IMR-90 (cell line): Measurements from ENCODE around the gene COL23A1. TPM values are rescaled to one million over a fixed set of nuclear protein-coding genes. Genes with fewer than 3 reads are reported as not detected.

Source experiments
- ATAC-seq: fragments of 200-7000 bp; cut with Tn5 transposase; 2 replicates; pipeline ENCODE4 v1.9.1; 2020; ENCODE audit warnings: low read depth, mild to moderate bottlenecking, moderate library complexity
- BruUV-seq: library from RNA; stranded (reverse); fragments of 400-500 nt; replicated peaks from 2 replicates; lab custom pipeline; 2021; lab: Mats Ljungman, UMichigan
- CTCF ChIA-PET: fragments of 300-600 bp; formaldehyde crosslinking; extraction: SDS; loops from one replicate; lab custom pipeline; 2021; ENCODE audit warnings: antibody characterized with exemption; lab: Yijun Ruan, JAX
- POLR2A ChIA-PET: fragments of 300-600 bp; sonication (Branson Sonifier 250); formaldehyde crosslinking; loops from one replicate; lab custom pipeline; 2022; ENCODE audit warnings: antibody characterized with exemption; ENCODE audit not compliant: unreplicated experiment; lab: Charles Lee
- DNase-seq: peaks from one replicate; pipeline ENCODE4 v3.0.0; 2013
- H2AFZ ChIP-seq: replicated peaks from 2 replicates; pipeline ENCODE3; 2013; ENCODE audit warnings: low read length, mild to moderate bottlenecking; ENCODE audit not compliant: poor library complexity
- H2AK5ac ChIP-seq: 2 replicates; pipeline ENCODE4 v1.6.1; 2013; ENCODE audit warnings: low read depth, low read length, inconsistent platforms
- H2AK9ac ChIP-seq: replicated peaks from 2 replicates; pipeline ENCODE3; 2013; ENCODE audit warnings: mild to moderate bottlenecking, low read depth, low read length, moderate library complexity; ENCODE audit not compliant: poor library complexity
- H2BK120ac ChIP-seq: 2 replicates; pipeline ENCODE4 v1.6.1; 2013; ENCODE audit warnings: low read depth, low read length, inconsistent platforms
- H2BK15ac ChIP-seq: 3 replicates; pipeline ENCODE4 v1.6.1; 2013; ENCODE audit warnings: low read depth, low read length, inconsistent platforms
- H2BK20ac ChIP-seq: 2 replicates; pipeline ENCODE4 v1.6.1; 2013; ENCODE audit warnings: low read depth, mild to moderate bottlenecking, inconsistent platforms, low read length, moderate library complexity
- H2BK5ac ChIP-seq: 2 replicates; pipeline ENCODE4 v1.6.1; 2013; ENCODE audit warnings: mild to moderate bottlenecking, low read depth, low read length, inconsistent platforms; ENCODE audit not compliant: poor library complexity, severe bottlenecking
- H3K14ac ChIP-seq: replicated peaks from 2 replicates; pipeline ENCODE4 v1.6.1; 2013; ENCODE audit warnings: low read depth, low read length, inconsistent platforms
- H3K18ac ChIP-seq: 2 replicates; pipeline ENCODE4 v1.6.1; 2013; ENCODE audit warnings: low read depth, low read length, control low read depth
- H3K23ac ChIP-seq: 2 replicates; pipeline ENCODE4 v1.6.1; 2013; ENCODE audit warnings: low read depth, low read length, inconsistent platforms
- H3K27ac ChIP-seq: 2 replicates; pipeline ENCODE4 v1.5.1; 2013; ENCODE audit warnings: mild to moderate bottlenecking, control low read depth, low read length; ENCODE audit not compliant: insufficient read depth
- H3K27me3 ChIP-seq: 2 replicates; pipeline ENCODE4 v1.6.1; 2013; ENCODE audit warnings: low read length; ENCODE audit not compliant: control insufficient read depth, insufficient read depth
- H3K36me3 ChIP-seq: 2 replicates; pipeline ENCODE4 v1.6.1; 2013; ENCODE audit warnings: low read length, mixed read lengths; ENCODE audit not compliant: control insufficient read depth, insufficient read depth
- H3K4ac ChIP-seq: 2 replicates; pipeline ENCODE4 v1.6.1; 2013; ENCODE audit warnings: low read depth, low read length, inconsistent platforms
- H3K4me1 ChIP-seq: 2 replicates; pipeline ENCODE4 v1.6.1; 2013; ENCODE audit warnings: low read length, mixed read lengths; ENCODE audit not compliant: control insufficient read depth, insufficient read depth
- H3K4me2 ChIP-seq: 2 replicates; pipeline ENCODE4 v1.6.1; 2013; ENCODE audit warnings: low read depth, mild to moderate bottlenecking, control low read depth, low read length, moderate library complexity
- H3K4me3 ChIP-seq: 2 replicates; pipeline ENCODE4 v1.5.1; 2013; ENCODE audit warnings: low read depth, mild to moderate bottlenecking, control low read depth, low read length, moderate library complexity; ENCODE audit not compliant: insufficient read depth
- H3K56ac ChIP-seq: 2 replicates; pipeline ENCODE4 v1.6.1; 2013; ENCODE audit warnings: low read length, inconsistent platforms; ENCODE audit not compliant: insufficient read depth; ENCODE audit errors: extremely low read depth
- H3K79me1 ChIP-seq, 2 experiments: 2 replicates each; pipeline ENCODE4 v1.6.1; 2013; ENCODE audit warnings: low read length in 2 of 2, inconsistent platforms in 1 of 2, low read depth in 1 of 2
- H3K9ac ChIP-seq: 2 replicates; pipeline ENCODE4 v1.6.1; 2013; ENCODE audit warnings: low read depth, low read length, control low read depth
- H3K9me1 ChIP-seq: 2 replicates; pipeline ENCODE4 v1.6.1; 2013; ENCODE audit warnings: low read length, inconsistent platforms; ENCODE audit not compliant: insufficient read depth
- H3K9me3 ChIP-seq: 2 replicates; pipeline ENCODE4 v1.6.1; 2013; ENCODE audit warnings: low read length; ENCODE audit not compliant: control insufficient read depth, insufficient read depth
- H4K20me1 ChIP-seq: 2 replicates; pipeline ENCODE4 v1.6.1; 2013; ENCODE audit warnings: low read length, inconsistent platforms; ENCODE audit not compliant: insufficient read depth
- H4K5ac ChIP-seq: 2 replicates; pipeline ENCODE4 v1.6.1; 2013; ENCODE audit warnings: mild to moderate bottlenecking, low read depth, low read length, control low read depth
- H4K8ac ChIP-seq, 2 experiments: 2 replicates each; pipeline ENCODE4 v1.6.1; 2013; ENCODE audit warnings: low read depth in 2 of 2, low read length in 2 of 2, control low read depth in 1 of 2, inconsistent platforms in 1 of 2
- H4K91ac ChIP-seq: 2 replicates; pipeline ENCODE4 v1.6.1; 2013; ENCODE audit warnings: low read depth, low read length, inconsistent platforms; ENCODE audit not compliant: insufficient read depth
- NFE2L2 ChIP-seq: fragments of 150-350 bp; IDR thresholded peaks from 2 replicates; pipeline ENCODE4 v1.6.1; 2016; ENCODE audit warnings: low read depth, mild to moderate bottlenecking, low read length
- WGBS, 2 experiments: methylation state at CpG; one replicate each; pipeline versions ENCODE4 v1.1.5 to v1.1.7; 2013; ENCODE audit warnings: missing lambda C conversion rate in 2 of 2; ENCODE audit not compliant: insufficient read length in 1 of 2; ENCODE audit errors: extremely low coverage in 2 of 2; 5-methylcytosine and 5-hydroxymethylcytosine counted together
- dilution Hi-C: fragments of 300-500 bp; cut with HindIII; formaldehyde crosslinking; loops from one replicate; pipeline ENCODE4 v1.14.3; 2018; ENCODE audit warnings: low sequenced_read_pairs; ENCODE audit not compliant: unreplicated experiment
- in situ Hi-C: fragments of 300-500 bp; cut with MboI; formaldehyde crosslinking; loops from 3 replicates; pipeline ENCODE4 v1.14.3; 2019; ENCODE audit warnings: low sequenced_read_pairs, inconsistent platforms, mixed read lengths
- intact Hi-C: fragments of 100-400 bp; cut with micrococcal nuclease; formaldehyde crosslinking; loops from 2 replicates; pipeline ENCODE4 v1.10.0; 2022
- polyA plus RNA-seq, 3 experiments: library from polyadenylated mRNA; depleted of rRNA; stranded (reverse); fragments of >200 nt; gene quantifications; 2 replicates each; pipeline ENCODE4 v1.2.3, GENCODE V29; 2012; ENCODE audit warnings: low replicate concordance in 1 of 3
- total RNA-seq: library from RNA; depleted of rRNA; stranded (reverse); fragments of >200 nt; gene quantifications from 2 replicates; pipeline ENCODE4 v1.2.3, GENCODE V29; 2012

Gene COL23A1
- total and polyA plus RNA-seq, 2 of the 4 experiments (the other 2 are of a cell fraction): not detected

GRCh38 chr5:178277866-178278265 is 312.3 kb downstream of the COL23A1 start:
- H3K23ac ChIP-seq: no peak overlapping the region
- whole genome bisulfite sequencing, 2 experiments: 58% methylated on average over 4 of the region's 12 CpGs; no CpG with 5 or more reads in 1 of the 2 experiments
- ChIA-PET POLR2A (no interaction called here), CTCF (no interaction called here)
- H4K8ac ChIP-seq: no peak overlapping the region
- in situ Hi-C loops: loop anchor here (25.0 kb wide), 1 partner anchor 1209 kb away; no protein-coding TSS in a partner anchor
- no peak overlapping the region for H3K56ac ChIP-seq
- no peak overlapping the region for H2BK5ac ChIP-seq
- H3K36me3 ChIP-seq: no peaks in the 10 kb centered on the region
- no peak overlapping the region for H2BK120ac ChIP-seq
- no peak overlapping the region for H2AK9ac ChIP-seq
- H2BK15ac ChIP-seq: no peak overlapping the region
- H3K4me1 ChIP-seq: no peaks in the 10 kb centered on the region
- no TSS peak for BruUV-seq
- H2AFZ ChIP-seq: no peak overlapping the region
- no peak overlapping the region for H2AK5ac ChIP-seq
- H3K18ac ChIP-seq: no peak overlapping the region
- H3K4ac ChIP-seq: no peak overlapping the region
- no peak overlapping the region for H3K27ac ChIP-seq
- H3K9me1 ChIP-seq: no peaks in the 10 kb centered on the region
- no peaks in the 10 kb centered on the region for H4K20me1 ChIP-seq
- no peaks in the 10 kb centered on the region for H3K79me1 ChIP-seq
- H4K5ac ChIP-seq: no peak overlapping the region
- TF ChIP-seq NFE2L2: no peak
- no peak overlapping the region for H3K9ac ChIP-seq
- dilution Hi-C loops: no loop called here
- H3K27me3 ChIP-seq: no peaks in the 10 kb centered on the region; the same call in 1 of the 2 replicates
- H3K14ac ChIP-seq: no peak overlapping the region
- H2BK20ac ChIP-seq: no peak overlapping the region
- H4K91ac ChIP-seq: no peak overlapping the region
- intact Hi-C loops: no loop called here
- ATAC-seq: no peak
- peaks cover 9% of the 10 kb centered on the region for H3K9me3 ChIP-seq
- DNase-seq: no peak
- no peak overlapping the region for H3K4me2 ChIP-seq
- H3K4me3 ChIP-seq: no peak overlapping the region
